ENCODE data around the gene SCN2B.

GRCh38 chr11:118214210-118214914 is 37.9 kb upstream of the SCN2B start:
- TF ChIP-seq POLR2A (IDR thresholded peaks at IDR 0.05) (no peak), CTCF (IDR thresholded peaks at IDR 0.05) (no peak)
